Measurements from ENCODE around the gene GDPD3.

GDPD3 gene

GRCh38 chr16:30087181-30087898 is 26.0 kb downstream of the GDPD3 start:
- no peak overlapping the region for H3K4me3 ChIP-seq (ENCODE audit: low read depth, low read length)
- TF ChIP-seq, protein P1, sequence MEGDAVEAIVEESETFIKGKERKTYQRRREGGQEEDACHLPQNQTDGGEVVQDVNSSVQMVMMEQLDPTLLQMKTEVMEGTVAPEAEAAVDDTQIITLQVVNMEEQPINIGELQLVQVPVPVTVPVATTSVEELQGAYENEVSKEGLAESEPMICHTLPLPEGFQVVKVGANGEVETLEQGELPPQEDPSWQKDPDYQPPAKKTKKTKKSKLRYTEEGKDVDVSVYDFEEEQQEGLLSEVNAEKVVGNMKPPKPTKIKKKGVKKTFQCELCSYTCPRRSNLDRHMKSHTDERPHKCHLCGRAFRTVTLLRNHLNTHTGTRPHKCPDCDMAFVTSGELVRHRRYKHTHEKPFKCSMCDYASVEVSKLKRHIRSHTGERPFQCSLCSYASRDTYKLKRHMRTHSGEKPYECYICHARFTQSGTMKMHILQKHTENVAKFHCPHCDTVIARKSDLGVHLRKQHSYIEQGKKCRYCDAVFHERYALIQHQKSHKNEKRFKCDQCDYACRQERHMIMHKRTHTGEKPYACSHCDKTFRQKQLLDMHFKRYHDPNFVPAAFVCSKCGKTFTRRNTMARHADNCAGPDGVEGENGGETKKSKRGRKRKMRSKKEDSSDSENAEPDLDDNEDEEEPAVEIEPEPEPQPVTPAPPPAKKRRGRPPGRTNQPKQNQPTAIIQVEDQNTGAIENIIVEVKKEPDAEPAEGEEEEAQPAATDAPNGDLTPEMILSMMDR (IDR thresholded peaks at IDR 0.05; ENCODE audit: borderline replicate concordance, insufficient read depth, low read depth, low read length): no peak

DNA sequence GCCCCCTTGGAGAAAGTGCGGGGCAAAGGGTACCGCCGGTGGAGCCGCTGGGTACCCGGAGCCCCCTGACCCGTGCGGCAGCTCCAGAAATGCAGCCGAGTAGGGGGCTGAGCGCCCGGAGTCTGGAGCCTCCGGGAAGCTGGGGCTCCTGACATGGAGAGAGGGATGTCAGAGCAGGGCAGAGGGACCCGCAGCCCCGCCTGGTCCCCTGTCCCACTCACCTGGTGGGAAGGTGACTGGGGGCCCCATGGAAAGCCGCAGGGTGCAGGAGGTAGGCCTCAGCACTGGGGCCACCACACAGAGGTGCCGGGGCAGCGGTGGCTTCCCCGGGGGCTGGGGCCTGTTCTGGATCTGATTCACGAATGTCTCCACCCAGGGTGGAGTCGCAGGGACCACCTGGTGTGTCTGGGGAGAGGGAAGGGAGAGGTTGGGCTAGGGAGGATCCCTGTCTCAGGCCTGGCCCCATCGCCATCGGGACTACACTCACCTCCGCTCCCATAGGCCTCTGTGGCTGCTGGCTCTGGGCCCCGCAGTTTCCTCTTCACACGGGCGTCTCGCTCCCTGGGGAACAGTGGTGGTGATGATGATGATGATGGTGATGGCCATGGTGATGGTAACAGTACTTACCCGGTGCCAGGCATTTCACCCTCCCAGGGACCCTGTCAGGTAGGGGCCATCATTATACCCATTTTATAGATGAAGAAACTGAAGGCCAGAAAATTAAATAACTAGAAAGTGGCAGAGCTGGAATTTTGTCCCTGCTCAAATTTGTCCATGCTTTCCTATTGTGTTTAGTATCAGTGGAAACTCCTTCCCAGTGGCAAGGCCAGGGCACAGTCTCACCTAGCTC is 26.8 kb downstream of the GDPD3 start:
- no peak overlapping the region for H3K4me3 ChIP-seq (ENCODE audit: low read depth, low read length)
- TF ChIP-seq, protein P1 (IDR thresholded peaks at IDR 0.05; ENCODE audit: borderline replicate concordance, insufficient read depth, low read depth, low read length): no peak

GRCh38 chr16:30085820-30086219 is 27.5 kb downstream of the GDPD3 start:
- TF ChIP-seq, protein P1 (IDR thresholded peaks at IDR 0.05; ENCODE audit: borderline replicate concordance, insufficient read depth, low read depth, low read length): no peak
- H3K4me3 ChIP-seq (ENCODE audit: low read depth, low read length): no peak overlapping the region

GRCh38 chr16:30085247-30085646 is 28.1 kb downstream of the GDPD3 start:
- TF ChIP-seq, protein P1 (IDR thresholded peaks at IDR 0.05; ENCODE audit: borderline replicate concordance, insufficient read depth, low read depth, low read length): no peak
- H3K4me3 ChIP-seq (ENCODE audit: low read depth, low read length): no peak overlapping the region

DNA sequence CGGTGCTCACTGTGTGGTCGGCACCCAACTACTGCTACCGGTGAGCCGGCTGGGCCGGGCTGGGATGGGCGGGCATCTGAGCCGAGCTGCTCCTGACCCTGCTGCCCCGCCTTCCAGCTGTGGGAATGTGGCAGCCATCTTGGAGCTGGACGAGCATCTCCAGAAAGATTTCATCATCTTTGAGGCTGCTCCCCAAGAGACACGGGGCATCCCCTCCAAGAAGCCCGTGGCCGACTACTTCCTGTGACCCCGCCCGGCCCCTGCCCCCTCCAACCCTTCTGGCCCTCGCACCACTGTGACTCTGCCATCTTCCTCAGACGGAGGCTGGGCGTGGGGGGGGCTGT is 28.5 kb downstream of the GDPD3 start:
- TF ChIP-seq, protein P1 (IDR thresholded peaks at IDR 0.05; ENCODE audit: borderline replicate concordance, insufficient read depth, low read depth, low read length): no peak
- no peak overlapping the region for H3K4me3 ChIP-seq (ENCODE audit: low read depth, low read length)

DNA sequence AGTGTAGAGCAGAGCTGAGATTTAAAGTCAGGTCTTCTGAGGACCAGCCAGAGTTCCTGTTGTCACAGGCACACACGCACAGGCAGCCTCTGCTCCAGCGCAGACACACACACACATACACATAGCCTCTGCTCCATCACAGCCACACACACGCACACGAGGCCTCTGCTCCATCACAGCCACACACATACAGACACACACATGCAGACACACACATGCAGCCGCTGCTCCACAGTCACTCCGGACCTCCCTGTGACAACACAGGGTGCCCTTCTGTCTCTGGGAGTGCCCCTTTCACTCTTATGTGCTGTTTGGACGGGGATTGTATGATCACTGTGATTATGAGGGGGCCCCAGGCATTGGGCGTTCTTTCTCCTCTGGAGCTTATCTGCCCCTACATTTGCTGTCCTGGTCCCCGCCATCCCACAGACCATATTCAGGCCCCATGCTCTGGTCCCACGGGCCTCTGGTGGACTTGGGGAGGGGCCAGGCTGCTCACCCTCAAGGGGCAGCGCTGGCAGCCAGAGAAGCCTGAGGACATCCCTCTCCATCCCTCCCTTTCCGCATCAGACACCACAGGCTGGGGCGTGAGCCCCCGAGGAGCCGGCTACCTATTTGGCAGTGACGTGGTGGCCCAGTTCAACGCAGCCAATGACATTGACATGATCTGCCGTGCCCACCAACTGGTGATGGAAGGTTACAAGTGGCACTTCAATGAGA is 29.1 kb downstream of the GDPD3 start:
- TF ChIP-seq, protein P1 (IDR thresholded peaks at IDR 0.05; ENCODE audit: borderline replicate concordance, insufficient read depth, low read depth, low read length): no peak

More for the DNA sequence above, 29.1 kb downstream of the GDPD3 start:
- no peak overlapping the region for H3K4me3 ChIP-seq (ENCODE audit: low read depth, low read length)

Measured in GM12875 (cell line).